Muscle layer of colon (tissue), 2 donors: Measurements from ENCODE around the gene SIGLEC15.
A peak's percentile ranks its signal among the peaks of the same experiment; 100 is the strongest.

Source experiments
- H3K27ac ChIP-seq: one replicate; pipeline ENCODE4 v1.7.0; 2013; ENCODE audit warnings: low read depth, mild to moderate bottlenecking, low read length, moderate library complexity
- H3K27me3 ChIP-seq, 2 donors: one replicate each; pipeline ENCODE4 v1.7.0; 2013; ENCODE audit warnings: low read length in 2 of 2, mild to moderate bottlenecking in 2 of 2; ENCODE audit not compliant: insufficient read depth in 2 of 2, control insufficient read depth in 1 of 2
- H3K36me3 ChIP-seq: one replicate; pipeline ENCODE4 v1.7.0; 2013; ENCODE audit warnings: mild to moderate bottlenecking, low read length; ENCODE audit not compliant: insufficient read depth
- H3K4me1 ChIP-seq: one replicate; pipeline ENCODE4 v1.7.0; 2013; ENCODE audit warnings: mild to moderate bottlenecking, low read length; ENCODE audit not compliant: insufficient read depth
- H3K4me3 ChIP-seq, 2 donors: one replicate each; pipeline ENCODE4 v1.7.0; 2013; ENCODE audit warnings: low read length in 2 of 2, low read depth in 1 of 2, mild to moderate bottlenecking in 1 of 2, moderate library complexity in 1 of 2
- H3K9ac ChIP-seq: one replicate; pipeline ENCODE4 v1.7.0; 2013; ENCODE audit warnings: low read length
- H3K9me3 ChIP-seq: one replicate; pipeline ENCODE4 v1.7.0; 2013; ENCODE audit warnings: mild to moderate bottlenecking, low read length
- donor health status: abdominal sarcoma.
- donor health status: Adenocarcinoma of cecum.

SIGLEC15 gene, protein sequence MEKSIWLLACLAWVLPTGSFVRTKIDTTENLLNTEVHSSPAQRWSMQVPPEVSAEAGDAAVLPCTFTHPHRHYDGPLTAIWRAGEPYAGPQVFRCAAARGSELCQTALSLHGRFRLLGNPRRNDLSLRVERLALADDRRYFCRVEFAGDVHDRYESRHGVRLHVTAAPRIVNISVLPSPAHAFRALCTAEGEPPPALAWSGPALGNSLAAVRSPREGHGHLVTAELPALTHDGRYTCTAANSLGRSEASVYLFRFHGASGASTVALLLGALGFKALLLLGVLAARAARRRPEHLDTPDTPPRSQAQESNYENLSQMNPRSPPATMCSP

DNA sequence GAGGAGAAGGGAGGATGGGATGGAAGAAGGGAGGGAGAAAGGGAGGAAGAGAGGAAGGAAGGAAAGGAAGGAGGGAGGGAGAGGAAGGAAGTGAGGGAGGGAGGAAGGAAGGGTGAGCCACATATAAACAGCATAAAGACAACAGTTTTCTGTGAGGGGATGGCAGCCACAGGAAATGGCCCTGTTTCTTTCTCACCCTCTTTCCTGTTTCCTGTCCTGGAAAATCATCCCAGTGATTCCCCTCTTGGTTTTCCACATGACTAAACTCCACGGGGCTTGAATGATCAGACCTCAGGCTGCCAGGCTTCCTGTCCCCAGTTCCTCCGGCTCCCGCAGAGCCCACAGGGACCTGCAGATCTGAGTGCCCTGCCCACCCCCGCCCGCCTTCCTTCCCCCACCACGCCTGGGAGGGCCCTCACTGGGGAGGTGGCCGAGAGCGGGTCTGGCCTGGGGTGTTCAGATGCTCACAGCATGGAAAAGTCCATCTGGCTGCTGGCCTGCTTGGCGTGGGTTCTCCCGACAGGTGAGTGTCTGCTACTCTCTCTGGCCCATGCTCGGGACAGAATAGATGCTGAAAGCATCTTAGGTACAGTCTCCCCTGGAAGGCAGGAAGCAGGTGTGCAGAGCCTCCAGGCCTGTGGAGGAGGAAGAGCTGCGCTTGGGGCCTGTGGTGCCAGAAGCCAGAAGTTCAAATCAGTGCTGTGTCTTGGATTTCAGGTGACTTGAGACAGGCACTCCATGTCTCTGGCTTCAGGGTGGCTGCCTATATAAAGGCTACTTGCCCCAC, at the start of gene SIGLEC15:
SIGLEC15 (plus strand) TSS at position 418 of the 787 bp plus-strand sequence; CDS start at position 472, 54 bp downstream.
- Histone ChIP-seq H3K9ac (no peak within 1 kb of the TSS), H3K4me3 (no peak within 1 kb of the TSS), H3K9me3 (no peaks in the 10 kb centered on the region), H3K36me3 (no peaks in the 10 kb centered on the region), H3K27me3 (no peaks in the 10 kb centered on the region), H3K4me1 (peaks cover 12% of the 10 kb centered on the region), H3K27ac (no peak within 1 kb of the TSS)

GRCh38 chr18:45775743-45776142, 49.7 kb upstream of the SIGLEC15 start:
- H3K36me3 ChIP-seq, result no peaks in the 10 kb centered on the region
- no peaks in the 10 kb centered on the region for H3K27me3 ChIP-seq
- H3K9me3 ChIP-seq, result no peaks in the 10 kb centered on the region
- H3K9ac ChIP-seq, result peak overlapping the region; percentile 19
- no peaks in the 10 kb centered on the region for H3K4me1 ChIP-seq
- H3K27ac ChIP-seq, result peak overlapping the region; percentile 32
- peak overlapping the region; percentile 52 to 63 for H3K4me3 ChIP-seq

- H3K27ac ChIP-seq, result no peak overlapping the region
- no peaks in the 10 kb centered on the region for H3K36me3 ChIP-seq
- H3K9me3 ChIP-seq, result no peaks in the 10 kb centered on the region
Measured at GRCh38 chr18:45777393-45777792, 48.1 kb upstream of the SIGLEC15 start.

GRCh38 chr18:45780568-45780967, 44.9 kb upstream of the SIGLEC15 start:
- no peaks in the 10 kb centered on the region for H3K9me3 ChIP-seq
- no peaks in the 10 kb centered on the region for H3K36me3 ChIP-seq
- H3K4me3 ChIP-seq, result no peak overlapping the region
- no peaks in the 10 kb centered on the region for H3K27me3 ChIP-seq
- H3K4me1 ChIP-seq, result no peaks in the 10 kb centered on the region
- no peak overlapping the region for H3K9ac ChIP-seq
- no peak overlapping the region for H3K27ac ChIP-seq

More at GRCh38 chr18:45777393-45777792, 48.1 kb upstream of the SIGLEC15 start:
- no peaks in the 10 kb centered on the region for H3K4me1 ChIP-seq
- no peak overlapping the region for H3K9ac ChIP-seq
- H3K27me3 ChIP-seq, result no peaks in the 10 kb centered on the region
- H3K4me3 ChIP-seq, result no peak overlapping the region

DNA sequence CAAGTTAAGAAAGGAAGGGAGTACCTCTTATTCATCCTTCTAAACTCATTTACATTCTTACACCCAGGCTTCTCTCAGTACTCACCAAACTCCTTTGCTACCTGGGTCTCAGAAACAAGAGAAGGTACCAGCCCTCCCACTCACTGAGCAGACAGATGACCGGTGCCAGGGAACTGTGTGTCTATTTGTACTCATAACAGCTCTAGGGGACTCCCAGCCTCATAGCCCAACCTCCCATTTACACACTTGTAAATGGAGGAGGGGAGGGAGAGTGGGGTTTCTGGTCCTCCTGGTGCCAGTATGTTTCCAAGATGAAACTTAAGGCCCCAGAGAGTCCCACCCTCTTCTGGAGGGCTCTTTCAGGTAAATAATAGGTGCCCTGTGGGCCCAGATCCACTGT, 42.8 kb upstream of the SIGLEC15 start:
- H3K36me3 ChIP-seq, result no peaks in the 10 kb centered on the region
- no peak overlapping the region for H3K27ac ChIP-seq
- H3K9me3 ChIP-seq, result no peaks in the 10 kb centered on the region
- H3K4me1 ChIP-seq, result no peaks in the 10 kb centered on the region
- H3K9ac ChIP-seq, result no peak overlapping the region
- no peak overlapping the region for H3K4me3 ChIP-seq
- H3K27me3 ChIP-seq, result no peaks in the 10 kb centered on the region

DNA sequence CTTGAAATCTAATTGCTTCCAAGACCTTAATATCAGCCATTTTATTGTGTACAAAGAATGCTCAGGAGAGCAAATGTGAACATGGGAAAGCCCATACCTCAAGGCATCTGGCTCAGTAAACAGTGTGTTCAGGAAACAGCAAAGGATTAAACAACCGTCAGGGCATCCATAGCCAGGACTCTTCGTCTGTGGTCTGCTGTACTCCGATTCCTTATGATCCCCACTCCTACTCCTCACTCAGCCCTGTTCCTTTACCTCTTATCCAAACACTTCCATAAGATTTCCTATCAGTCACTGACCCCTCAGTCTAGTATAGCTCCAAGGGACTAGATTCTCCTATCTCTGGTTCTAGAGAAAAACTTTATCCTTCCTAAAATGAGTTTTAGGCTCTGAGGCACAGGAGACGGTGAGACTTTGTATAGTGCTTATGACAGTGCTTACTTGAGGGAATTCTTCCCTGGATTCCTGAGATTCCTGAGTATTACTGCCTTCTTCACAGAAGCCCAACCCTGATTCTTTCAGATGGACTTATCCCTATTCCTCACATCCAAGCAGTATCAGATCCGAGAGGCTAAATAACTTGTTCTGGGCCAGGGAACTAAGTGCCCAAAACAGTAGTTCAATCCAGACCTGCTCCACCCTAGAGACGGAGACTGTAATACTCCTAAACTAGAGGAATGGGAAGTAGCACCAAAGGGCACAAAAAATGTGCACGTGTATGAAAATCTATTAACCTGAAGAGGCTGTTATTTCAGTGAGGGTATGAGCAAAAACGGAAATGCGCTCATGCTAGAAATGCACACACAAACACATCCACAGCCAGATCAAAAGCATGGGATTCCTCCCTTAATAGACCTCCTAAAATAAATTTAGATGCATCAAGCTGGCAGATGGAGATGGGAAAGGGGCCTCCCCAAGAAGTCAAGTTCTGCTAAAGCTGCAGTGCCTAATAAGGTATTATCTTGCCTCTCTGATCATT, 42.1 kb upstream of the SIGLEC15 start:
- H3K4me1 ChIP-seq, result no peaks in the 10 kb centered on the region
- H3K27me3 ChIP-seq, result no peaks in the 10 kb centered on the region
- H3K36me3 ChIP-seq, result no peaks in the 10 kb centered on the region
- no peak overlapping the region for H3K4me3 ChIP-seq
- H3K9me3 ChIP-seq, result no peaks in the 10 kb centered on the region
- H3K9ac ChIP-seq, result no peak overlapping the region
- H3K27ac ChIP-seq, result no peak overlapping the region

- Histone ChIP-seq H3K4me3 (no peak overlapping the region), H3K27me3 (no peaks in the 10 kb centered on the region), H3K27ac (no peak overlapping the region), H3K9ac (no peak overlapping the region), H3K4me1 (no peaks in the 10 kb centered on the region), H3K9me3 (no peaks in the 10 kb centered on the region), H3K36me3 (no peaks in the 10 kb centered on the region)
Measured at GRCh38 chr18:45785134-45785533, 40.3 kb upstream of the SIGLEC15 start.

GRCh38 chr18:45786941-45787340, 38.5 kb upstream of the SIGLEC15 start:
- H3K36me3 ChIP-seq, result no peaks in the 10 kb centered on the region
- H3K4me1 ChIP-seq, result no peaks in the 10 kb centered on the region
- H3K9me3 ChIP-seq, result no peaks in the 10 kb centered on the region
- no peaks in the 10 kb centered on the region for H3K27me3 ChIP-seq
- no peak overlapping the region for H3K9ac ChIP-seq
- H3K27ac ChIP-seq, result no peak overlapping the region
- H3K4me3 ChIP-seq, result no peak overlapping the region

GRCh38 chr18:45787346-45787745, 38.1 kb upstream of the SIGLEC15 start:
- Histone ChIP-seq H3K9me3 (no peaks in the 10 kb centered on the region), H3K36me3 (no peaks in the 10 kb centered on the region), H3K9ac (no peak overlapping the region), H3K27me3 (no peaks in the 10 kb centered on the region), H3K4me1 (no peaks in the 10 kb centered on the region), H3K4me3 (no peak overlapping the region), H3K27ac (no peak overlapping the region)

- no peaks in the 10 kb centered on the region for H3K27me3 ChIP-seq
- no peaks in the 10 kb centered on the region for H3K4me1 ChIP-seq
- no peaks in the 10 kb centered on the region for H3K9me3 ChIP-seq
- H3K36me3 ChIP-seq, result no peaks in the 10 kb centered on the region
- no peak overlapping the region for H3K27ac ChIP-seq
- no peak overlapping the region for H3K9ac ChIP-seq
- H3K4me3 ChIP-seq, result no peak overlapping the region
Measured at GRCh38 chr18:45788861-45789260, 36.6 kb upstream of the SIGLEC15 start.
